LoVo (cell line): ENCODE measurements around the gene CUL5.
A peak's percentile ranks its signal among the peaks of the same experiment; 100 is the strongest.

Source experiments
- DNase-seq: peaks from one replicate; pipeline ENCODE4 v3.0.0-alpha.2; 2016; ENCODE audit warnings: low spot score

Gene CUL5

DNA sequence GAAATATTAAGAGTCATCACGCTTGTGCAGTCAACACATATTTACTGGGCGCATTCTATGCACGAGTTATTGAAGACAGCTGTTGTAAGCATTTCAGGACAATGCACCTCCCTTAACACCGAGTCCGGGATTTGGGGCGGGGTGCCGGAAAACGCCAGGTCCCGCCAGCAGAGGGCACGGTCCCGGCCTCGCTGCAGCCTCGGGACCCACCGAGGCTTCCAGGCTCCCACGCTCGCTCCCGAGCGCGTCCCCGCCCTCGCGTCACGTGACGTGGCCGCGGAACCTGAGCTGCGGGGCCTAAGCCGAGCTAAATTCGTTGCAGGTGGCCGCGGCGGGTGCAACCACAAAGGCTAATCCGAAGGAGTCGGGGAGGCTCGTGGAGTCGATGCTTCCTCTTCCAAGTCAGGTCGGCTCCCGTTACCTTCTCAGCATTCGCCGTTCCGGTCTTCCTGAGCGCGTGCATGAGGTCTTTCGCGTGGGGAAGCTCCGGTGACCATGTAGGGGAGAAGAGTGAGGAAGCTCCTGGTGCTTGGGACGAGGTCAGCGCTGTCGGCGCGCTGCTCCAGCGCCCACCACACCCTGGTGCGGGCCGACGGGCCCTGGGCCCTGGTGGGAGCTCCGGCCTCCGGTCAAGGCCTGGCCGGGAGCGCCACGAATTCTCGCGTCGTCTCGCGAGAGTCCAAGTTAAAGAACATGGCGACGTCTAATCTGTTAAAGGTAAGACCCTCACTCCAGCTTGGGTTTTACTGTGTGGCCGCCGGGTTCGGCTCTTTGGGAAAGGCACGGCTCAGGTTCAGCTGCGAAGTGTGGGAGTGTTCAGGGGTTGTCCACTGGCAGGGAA is at the start of gene CUL5:
Gene CUL5 (plus strand): TSS at position 243 of the 841 bp plus-strand sequence. CDS start 451 bp downstream, at position 694.
- DNase-seq: peak; percentile 88

DNA sequence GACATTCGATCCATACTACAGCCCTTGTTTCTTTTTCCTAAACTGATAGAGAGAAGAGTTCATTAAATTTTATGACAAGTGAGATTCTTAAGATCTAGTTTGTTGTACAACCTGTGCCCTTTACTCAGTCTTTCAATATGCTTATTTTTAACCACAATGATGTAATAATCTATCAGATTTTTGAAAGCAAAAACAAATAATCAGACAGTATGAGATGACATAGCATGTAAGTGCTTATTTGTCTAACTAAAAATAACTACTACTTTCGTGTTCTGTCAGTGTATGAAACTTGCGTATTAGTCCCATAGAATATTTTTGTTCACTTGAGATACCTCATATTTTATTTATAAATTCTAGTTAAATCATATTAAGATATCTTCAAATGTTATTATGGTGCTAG is 47.2 kb upstream of the CUL5 start:
- no peak for DNase-seq

DNA sequence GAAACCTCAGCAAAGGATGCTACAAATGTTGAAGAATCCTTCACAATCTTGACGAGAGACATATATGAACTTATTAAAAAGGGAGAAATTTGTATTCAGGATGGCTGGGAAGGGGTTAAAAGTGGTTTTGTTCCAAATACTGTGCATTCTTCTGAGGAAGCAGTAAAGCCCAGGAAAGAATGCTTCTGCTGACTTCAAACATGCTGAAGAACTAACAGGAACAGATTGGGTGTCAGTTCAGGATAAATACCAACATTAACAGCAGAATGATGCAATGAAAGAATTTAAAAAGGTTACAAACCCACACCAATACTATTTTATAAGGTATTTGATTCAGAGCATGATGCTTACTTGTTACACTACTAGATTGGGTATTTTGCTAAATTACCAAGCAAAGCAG is 46.5 kb upstream of the CUL5 start:
- no peak for DNase-seq

DNA sequence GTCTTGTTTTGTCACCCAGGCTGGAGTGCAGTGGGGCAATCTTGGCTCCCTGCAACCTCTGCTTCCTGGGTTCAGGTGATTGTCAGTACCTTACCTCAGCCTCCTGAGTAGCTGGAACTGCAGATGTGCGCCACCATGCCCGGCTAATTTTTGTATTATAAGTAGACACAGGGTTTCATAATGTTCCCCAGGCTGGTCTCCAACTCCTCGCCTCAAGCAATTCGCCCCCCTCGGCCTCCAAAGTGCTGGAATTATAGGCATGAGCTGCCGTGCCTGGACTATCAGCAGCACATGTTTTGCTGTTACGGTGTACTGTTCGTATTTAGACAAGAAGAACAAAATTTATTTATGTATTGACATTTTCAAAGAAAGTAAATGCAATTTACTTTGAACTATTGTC is 45.6 kb upstream of the CUL5 start:
- no peak for DNase-seq

DNA sequence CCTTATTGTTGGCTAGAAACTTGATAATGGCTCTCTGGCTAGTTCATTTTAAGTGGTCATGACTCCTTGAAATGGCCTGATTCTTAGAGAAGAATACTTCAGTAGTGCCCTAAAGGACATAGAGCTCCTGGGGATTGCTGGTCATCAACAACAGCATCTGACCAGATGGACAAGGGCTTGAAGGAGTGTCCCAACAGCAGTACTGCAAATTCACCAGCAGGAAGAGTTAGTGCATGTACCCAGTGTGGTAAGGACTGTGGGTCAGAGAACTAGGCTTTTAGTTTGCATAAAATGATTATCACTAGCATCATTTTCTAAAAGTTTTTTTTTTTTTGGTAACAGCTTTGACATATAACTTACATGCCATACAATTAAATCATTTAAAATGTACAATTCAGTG is 39.5 kb upstream of the CUL5 start:
- DNase-seq: no peak

DNA sequence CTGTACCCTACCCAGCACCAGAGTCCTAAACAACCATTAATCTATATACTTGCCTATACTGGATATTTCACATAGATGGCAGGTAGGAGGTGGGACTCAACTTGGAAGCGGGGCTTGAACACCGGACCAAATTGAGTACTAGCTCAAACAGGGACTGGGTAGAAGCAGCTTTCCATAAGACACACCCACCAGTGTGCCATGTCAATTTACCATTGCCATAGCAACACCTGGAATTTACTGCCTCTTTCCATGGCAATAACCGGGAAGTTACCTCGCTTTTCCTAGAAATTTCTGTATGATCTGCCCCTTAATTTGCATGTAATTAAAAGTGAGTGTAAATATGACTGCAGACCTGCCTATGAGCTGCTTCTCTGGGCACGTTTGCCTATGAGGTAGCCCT is 38.6 kb upstream of the CUL5 start:
- no peak for DNase-seq

DNA sequence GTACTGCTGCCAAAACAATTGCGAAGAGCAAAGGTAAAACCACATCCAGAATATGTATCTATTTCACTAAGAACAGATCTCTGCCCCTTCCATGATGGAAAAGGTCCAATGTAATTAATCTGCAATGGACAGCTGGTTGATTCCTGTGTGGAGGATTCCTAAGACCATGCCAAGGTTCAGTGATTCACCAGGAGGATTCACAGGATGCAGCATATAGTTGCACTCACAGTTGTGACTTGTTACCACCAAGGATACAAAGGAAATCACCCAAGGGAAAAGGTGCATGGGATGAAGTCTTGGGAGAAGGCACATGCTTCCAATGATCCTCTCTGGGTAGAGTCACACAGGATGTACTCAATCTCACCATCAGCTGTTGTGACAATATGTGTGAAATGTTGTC is 35.1 kb upstream of the CUL5 start:
- DNase-seq: no peak

DNA sequence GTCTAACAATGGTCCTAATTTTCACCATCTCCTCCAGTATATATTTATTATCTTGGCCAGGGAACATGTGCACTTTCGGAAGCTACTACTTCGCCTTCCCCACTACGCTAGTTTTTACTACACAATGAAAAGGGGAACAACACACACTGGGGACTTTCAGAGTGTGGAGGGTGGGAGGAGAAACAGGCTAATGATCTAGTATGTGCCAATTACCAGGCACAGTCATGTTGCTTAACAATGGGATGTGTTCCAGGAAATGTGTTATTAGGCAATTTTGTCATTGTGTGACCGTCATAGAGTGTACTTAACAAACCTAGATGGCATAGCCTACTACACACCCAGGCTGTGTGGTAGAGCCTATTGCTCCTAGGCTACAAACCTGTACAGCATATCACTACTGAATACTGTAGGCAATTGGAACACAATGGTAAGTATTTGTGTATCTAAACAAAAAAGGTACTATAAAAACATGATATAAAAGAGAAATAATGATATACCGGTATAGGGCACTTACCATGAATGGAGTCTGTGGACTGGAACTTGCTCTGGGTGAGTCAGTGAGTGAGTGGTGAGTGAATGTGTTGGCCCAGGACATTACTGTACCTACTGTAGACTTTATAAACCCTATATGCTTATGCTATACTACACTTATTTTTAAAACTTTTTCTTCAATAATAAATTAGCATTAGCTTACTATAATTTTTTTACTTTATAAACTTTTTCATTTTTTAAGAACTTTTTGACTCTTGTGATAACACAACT is 20.1 kb upstream of the CUL5 start:
- DNase-seq: no peak

DNA sequence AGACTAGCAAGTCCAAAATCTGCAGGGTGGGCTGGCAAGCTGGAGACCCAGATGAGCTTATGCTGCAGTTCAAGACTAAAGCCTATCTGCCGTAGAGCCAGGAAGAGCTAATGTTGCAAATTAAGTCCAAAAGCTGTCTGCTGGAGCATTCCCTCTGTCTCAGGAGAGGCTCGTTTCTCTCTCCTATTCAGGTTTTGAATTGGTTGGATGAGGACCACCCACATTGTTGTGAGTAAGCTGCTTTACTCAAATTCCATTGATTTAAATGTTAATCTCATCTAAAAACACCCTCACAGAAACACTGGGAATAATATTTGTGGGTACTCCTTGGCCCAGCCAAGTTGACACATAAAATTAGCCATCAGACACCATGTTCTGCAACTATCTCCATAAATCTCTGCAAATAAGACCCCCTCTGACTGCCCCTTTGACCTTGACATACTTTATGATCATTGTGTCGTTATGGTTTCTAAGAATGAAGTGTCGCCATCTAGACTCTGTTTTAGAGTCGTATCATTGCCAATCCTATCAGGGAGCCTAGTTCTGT is 16.8 kb upstream of the CUL5 start:
- DNase-seq: no peak

DNA sequence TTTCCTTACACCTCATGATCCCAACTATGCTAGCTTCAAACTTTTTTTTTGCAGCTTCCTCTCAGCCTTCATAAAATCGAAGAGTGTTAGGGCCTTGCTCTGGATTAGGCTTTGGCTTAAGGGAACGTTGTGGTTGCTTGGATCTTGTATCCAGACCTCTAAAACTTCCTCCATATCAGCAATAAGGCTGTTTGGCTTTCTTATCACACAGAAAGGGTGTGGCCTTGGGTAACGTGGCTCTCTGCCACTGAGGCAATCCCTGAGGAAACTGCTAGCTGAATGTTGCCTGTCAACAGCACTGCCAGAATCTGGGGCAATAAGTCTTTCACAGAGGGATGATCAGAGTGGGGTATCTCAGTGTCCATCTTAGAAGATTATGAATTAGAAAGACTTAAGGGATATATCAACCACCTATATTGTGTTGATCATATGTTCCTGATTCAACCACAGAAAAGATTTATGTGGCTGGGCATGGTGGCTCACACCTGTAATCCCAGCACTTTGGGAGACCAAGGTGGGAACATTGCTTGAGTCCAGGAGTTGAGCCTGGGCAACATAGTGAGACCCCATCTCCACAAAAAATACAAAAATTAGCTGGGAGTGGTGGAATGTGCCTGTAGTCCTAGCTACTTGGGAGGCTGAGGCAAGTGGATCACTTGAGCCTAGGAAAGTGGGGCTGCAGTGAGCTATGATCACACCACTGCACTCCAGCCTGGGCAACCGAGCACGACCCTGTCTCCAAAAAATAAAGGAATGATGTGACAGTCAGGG is 12.5 kb upstream of the CUL5 start:
- DNase-seq: peak; percentile 29

DNA sequence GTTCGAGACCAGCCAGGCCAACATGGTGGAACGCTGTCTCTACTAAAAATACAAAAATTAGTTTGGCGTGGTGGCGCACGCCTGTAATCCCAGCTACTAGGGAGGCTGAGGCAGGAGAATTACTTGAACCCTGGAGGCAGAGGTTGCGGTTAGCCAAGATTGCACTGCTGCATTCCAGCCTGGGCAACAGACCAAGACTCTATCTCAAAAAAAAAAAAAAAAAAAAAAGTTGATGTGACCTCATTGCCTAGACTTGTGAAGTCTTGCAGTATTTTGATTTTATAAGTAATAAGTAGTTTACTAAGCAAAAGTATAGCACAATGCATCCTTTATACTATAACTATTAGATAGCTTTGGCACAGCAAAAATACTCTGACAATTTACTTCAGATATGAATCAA is 9.9 kb upstream of the CUL5 start:
- DNase-seq: no peak

DNA sequence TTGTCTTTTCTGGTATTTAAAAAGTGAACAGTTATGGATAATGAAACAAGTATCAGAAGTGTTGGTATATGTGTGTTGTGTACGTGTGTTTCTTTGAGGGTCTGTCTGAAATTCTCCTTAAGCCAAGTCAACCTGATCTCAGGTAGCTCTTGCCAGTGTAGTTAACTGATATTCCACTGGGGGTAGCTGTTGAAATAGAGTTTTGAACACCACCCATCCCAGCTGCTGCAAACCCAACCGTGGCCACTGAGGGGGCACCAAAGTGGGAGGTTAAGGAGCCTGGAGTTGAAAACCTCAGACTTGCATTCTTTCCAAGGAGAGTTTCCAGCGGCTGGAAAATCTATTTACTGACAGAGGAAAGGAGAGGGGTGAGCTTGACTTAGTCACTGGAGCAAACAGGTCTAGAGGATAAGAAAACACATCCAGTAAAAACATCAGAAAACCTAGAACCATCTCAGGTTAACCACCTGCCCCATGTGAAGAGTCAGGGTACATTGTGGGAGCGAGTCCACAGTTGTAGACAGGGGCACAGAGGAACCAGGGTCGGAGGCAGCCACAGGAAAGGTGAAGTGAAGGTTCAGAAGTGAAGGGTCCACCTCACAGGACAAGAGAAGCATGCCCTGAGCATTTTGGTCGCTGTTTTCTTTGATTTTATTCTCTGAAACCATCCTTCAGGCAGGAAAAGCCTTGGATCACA is 8.8 kb upstream of the CUL5 start:
- peak; percentile 20 for DNase-seq

DNA sequence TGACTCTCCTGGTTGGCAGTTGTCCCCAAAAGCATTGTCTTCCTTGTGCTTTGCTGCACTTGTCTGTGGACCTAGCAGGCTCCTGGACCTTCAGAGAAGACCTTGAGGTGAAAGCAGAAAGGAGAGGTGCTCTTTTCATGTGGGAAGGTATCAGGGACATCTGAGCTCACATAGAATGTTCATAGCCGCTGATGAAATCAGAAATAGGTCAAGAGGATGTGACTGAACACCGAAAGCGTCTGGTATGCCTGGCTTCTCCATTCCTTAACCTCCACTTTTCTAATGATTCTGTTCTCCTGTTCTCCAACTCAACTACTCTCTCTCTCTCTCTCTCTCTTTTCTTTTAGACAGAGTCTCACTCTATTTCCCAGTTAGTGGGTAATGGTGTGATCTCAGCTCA is 6.2 kb upstream of the CUL5 start:
- DNase-seq: no peak

DNA sequence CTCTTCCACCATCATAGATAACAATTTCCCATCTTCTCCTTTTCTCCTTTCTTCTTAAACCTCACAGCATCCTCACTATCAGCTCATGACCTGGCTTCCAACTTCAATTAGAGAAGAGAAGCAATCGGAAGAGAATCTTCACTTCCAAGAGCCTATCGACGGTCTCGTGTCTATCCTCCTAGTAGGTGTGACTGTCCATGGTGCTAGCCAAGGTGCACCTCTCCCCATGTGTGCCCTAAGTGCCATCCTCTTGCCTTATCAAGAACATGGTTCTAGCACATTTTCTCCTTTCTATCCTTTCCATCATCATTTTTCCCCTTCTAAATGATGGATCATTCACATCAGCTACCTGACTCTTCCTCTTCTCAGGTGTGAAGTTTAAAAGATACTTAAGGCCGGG is 5.1 kb upstream of the CUL5 start:
- no peak for DNase-seq

DNA sequence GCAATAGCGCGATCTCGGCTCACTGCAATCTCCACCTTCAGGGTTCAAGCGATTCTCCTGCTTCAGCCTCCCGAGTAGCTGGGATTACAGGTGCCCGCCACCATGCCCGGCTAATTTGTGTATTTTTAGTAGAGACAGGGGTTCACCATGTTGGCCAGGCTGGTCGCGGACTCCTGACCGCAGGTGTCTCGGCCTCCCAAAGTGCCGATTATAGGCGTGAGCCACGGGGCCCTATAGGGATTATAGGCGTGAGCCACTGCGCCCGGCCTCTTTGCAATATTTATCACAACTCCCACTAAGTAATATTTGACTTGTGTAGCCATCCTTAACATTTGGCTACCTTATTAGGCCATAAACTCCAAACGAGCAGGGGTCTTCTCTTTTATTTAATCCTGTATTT is 879 bp upstream of the CUL5 start:
- DNase-seq: no peak

DNA sequence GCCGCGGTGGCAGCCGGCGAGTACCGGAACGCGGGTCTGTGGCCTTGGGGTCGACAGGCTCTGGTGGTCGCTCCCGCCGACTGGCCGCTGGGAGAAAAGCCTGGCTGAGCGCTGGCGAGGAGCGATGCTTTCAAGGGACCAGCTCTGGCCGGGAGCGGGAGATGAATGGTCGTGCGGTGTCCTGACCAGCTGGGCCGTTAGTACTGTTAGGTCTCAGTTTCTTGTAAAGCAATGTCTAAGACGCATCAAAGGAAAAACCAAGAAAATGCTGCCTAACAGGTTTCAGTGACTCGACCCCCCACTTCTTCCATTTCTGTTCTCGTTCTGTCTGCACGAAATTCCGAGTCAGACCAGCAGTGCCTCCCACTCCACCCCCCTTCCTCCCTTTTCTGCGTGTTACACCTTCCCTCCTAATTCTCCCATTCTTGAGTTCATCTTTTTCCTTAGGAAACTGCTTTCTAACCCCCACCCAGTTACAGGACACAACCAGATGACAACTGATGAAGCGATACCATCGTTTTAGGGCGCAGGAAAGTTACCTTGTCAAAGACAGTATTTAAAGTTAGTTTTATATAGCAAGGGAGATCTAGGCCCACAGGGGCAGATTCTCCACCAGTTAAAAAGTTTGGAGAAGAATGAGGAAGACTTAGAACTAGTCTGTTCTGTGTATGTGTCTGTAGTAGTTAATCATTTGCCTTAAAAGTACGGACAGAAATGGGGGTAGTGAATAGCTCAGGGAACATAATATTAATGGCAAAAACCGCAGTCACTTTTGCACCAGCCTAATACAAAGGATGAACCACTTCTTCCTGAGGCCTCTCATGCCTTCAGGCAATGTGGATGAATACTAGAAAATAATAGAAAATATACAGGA is 1.0 kb downstream of the CUL5 start:
- DNase-seq: no peak

DNA sequence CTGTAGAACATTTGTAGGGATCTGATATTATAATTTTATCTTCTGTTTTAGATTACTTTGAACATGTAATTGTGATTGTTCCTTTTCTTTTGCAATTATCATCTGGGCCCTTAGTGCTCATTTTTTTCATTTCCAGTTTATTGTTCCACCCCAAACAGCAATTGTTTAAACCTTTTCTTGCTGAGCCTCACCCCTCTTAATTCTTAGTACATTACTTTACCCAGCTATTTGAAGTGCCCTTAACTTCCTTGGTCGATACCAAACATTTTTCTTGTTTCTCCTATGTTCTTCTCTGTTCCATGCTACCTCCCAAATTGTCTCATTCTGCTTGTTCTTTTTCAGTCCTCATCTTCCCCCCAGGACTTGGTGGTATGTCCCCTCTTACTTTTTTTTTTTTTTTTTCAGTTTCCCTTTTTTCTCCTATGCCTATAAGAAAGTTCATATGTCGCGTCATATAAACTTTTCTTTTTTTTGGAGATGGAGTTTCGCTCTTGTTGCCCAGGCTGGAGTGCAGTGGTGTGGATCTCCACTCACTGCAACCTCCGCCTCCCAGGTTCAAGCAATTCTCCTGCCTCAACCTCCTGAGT is 3.5 kb downstream of the CUL5 start:
- DNase-seq: no peak

DNA sequence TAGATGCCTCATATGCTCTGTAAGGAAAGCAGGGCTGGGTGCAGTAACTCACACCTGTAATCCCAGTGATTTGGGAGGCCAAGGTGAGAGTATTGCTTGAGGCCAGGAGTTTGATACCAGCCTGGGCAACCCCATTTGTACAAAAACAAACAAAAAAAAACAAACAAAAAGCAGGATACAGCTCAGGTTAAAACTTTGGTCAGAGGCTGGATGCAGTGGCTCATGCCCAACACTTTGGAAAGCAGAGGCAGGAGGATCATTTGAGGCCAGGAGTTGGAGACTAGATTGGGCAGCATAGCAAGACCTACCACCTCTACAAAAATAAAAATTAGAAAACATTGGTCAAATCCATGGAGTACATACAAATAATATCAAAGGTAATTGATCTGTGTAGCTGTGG is 7.9 kb downstream of the CUL5 start:
- no peak for DNase-seq

DNA sequence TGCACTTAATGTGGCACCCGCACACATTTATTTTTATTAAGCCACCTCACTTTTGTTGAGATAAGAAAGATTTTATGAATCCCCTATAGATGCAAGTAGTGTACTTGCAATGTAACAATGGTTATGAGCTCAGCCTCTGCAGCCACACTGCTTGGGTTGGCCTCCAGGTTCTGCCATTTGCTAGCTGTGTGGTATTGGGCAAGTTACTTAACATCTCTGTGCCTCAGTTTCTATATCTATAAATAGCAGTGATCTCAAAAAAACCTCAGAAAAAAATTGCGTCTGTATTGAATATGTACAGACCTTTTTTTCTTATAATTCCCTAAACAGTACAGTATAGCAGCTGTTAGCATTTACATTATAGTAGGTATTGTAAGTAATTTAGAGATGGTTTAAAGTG is 10.0 kb downstream of the CUL5 start:
- no peak for DNase-seq

DNA sequence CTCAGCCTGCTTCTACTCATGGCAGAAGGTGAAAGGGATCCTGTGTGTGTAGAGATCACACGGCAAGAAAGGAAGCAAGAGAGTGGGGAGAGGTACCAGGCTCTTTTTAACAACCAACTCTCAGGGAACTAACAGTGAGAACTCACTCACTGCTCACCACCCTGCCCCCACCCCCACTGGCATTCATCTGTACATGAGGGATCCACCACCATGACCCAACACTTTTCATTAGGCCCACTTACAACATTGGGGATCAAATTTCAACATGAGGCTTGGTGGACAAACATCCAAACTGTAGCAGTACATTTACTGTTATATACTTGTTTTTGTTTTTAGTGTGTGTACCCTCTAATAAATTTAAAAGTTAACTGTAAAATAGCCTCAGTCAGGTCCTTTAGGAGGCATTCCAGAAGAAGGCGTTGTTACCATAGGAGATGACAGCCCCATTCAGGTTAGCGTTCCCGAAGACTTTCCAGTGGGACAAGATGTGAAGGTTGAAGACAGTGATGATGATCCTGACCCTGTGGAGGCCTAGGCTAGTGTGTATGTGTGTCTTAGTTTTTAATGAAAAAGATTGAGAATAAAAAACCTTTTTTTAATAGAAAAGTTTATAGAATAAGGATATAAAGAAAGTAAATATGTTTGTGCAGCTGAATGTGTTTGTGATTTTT is 11.3 kb downstream of the CUL5 start:
- no peak for DNase-seq
